OCI-LY1 (cell line): ENCODE results near the gene LETM1.

Source experiments
- H2AFZ ChIP-seq: fragments of 200-600 bp; sonication (generic), shearing (Covaris generic); 2 replicates; pipeline ENCODE4 v1.6.0; 2014; ENCODE audit warnings: antibody characterized with exemption, mild to moderate bottlenecking, low read length
- H3F3A ChIP-seq: fragments of 200-600 bp; sonication (generic), shearing (Covaris generic); 2 replicates; pipeline ENCODE4 v1.6.0; 2014; ENCODE audit warnings: mild to moderate bottlenecking, antibody characterized with exemption, low read length, moderate library complexity; ENCODE audit not compliant: insufficient read depth
- H3K27ac ChIP-seq: fragments of 200-600 bp; sonication (generic); 2 replicates; pipeline ENCODE4 v1.5.1; 2014; ENCODE audit warnings: low read length, mixed run types, mild to moderate bottlenecking, low read depth; ENCODE audit not compliant: poor library complexity, severe bottlenecking
- H3K27me3 ChIP-seq: fragments of 200-600 bp; sonication (generic); 2 replicates; pipeline ENCODE4 v1.6.0; 2014; ENCODE audit warnings: antibody characterized with exemption, mild to moderate bottlenecking, low read length, moderate library complexity; ENCODE audit not compliant: insufficient read depth
- H3K36me3 ChIP-seq: fragments of 200-600 bp; sonication (generic); 2 replicates; pipeline ENCODE4 v1.6.1; 2014; ENCODE audit warnings: mild to moderate bottlenecking, antibody characterized with exemption, low read length, moderate library complexity, mixed read lengths; ENCODE audit not compliant: insufficient read depth
- H3K4me1 ChIP-seq: fragments of 200-600 bp; sonication (generic); 2 replicates; pipeline ENCODE4 v1.5.1; 2014; ENCODE audit warnings: mild to moderate bottlenecking, low read length, moderate library complexity; ENCODE audit not compliant: insufficient read depth, severe bottlenecking
- H3K4me2 ChIP-seq: fragments of 200-600 bp; sonication (generic), shearing (Covaris generic); 2 replicates; pipeline ENCODE4 v1.6.1; 2014; ENCODE audit warnings: low read length
- H3K4me3 ChIP-seq: fragments of 200-600 bp; sonication (generic); 2 replicates; pipeline ENCODE4 v1.5.1; 2014; ENCODE audit warnings: low read length, low read depth, mild to moderate bottlenecking, mixed read lengths; ENCODE audit not compliant: poor library complexity, severe bottlenecking
- H3K79me2 ChIP-seq: fragments of 200-600 bp; shearing (Covaris generic); 2 replicates; pipeline ENCODE4 v1.6.1; 2016; ENCODE audit warnings: mixed run types, low read length, mixed read lengths; ENCODE audit not compliant: insufficient read depth
- H3K9ac ChIP-seq: fragments of 200-600 bp; sonication (generic), shearing (Covaris generic); 2 replicates; pipeline ENCODE4 v1.6.1; 2014; ENCODE audit warnings: mild to moderate bottlenecking, low read length, mixed read lengths
- H3K9me2 ChIP-seq: fragments of 200-600 bp; sonication (generic), shearing (Covaris generic); 2 replicates; pipeline ENCODE4 v1.6.1; 2014; ENCODE audit warnings: low read depth, mild to moderate bottlenecking, low read length, mixed read lengths
- H3K9me3 ChIP-seq: fragments of 200-600 bp; shearing (Covaris generic); 2 replicates; pipeline ENCODE4 v1.6.1; 2014; ENCODE audit warnings: low read length, mixed read lengths
- H4K20me1 ChIP-seq: fragments of 200-600 bp; sonication (generic), shearing (Covaris generic); 2 replicates; pipeline ENCODE4 v1.6.0; 2016; ENCODE audit warnings: mild to moderate bottlenecking, low read length; ENCODE audit not compliant: insufficient read depth
- CTCF ChIP-seq: fragments of 200-600 bp; sonication (generic), shearing (Covaris generic); IDR thresholded peaks from 2 replicates; pipeline ENCODE4 v1.5.1; 2017; ENCODE audit warnings: mild to moderate bottlenecking, antibody characterized with exemption, low read length, moderate library complexity, mixed read lengths
- EZH2 ChIP-seq: fragments of 200-600 bp; sonication (generic), shearing (Covaris generic); IDR thresholded peaks from 2 replicates; pipeline ENCODE4 v1.8.0; 2017; ENCODE audit warnings: borderline replicate concordance, mixed run types, mild to moderate bottlenecking, antibody characterized with exemption, low read length, moderate library complexity, mixed read lengths

The LETM1 gene

GRCh38 chr4:1788254-1788973 lies 67.5 kb downstream of the LETM1 start:
- Histone ChIP-seq H2AFZ (no peak overlapping the region), H3F3A (no peaks in the 10 kb centered on the region), H3K27ac (no peak overlapping the region), H3K4me3 (no peak overlapping the region), H3K36me3 (no peaks in the 10 kb centered on the region), H3K4me2 (no peak overlapping the region), H3K4me1 (no peaks in the 10 kb centered on the region), H3K27me3 (no peaks in the 10 kb centered on the region), H3K9ac (no peak overlapping the region), H3K9me2 (no peaks in the 10 kb centered on the region), H4K20me1 (no peaks in the 10 kb centered on the region), H3K9me3 (no peaks in the 10 kb centered on the region), H3K79me2 (no peaks in the 10 kb centered on the region)
- TF ChIP-seq CTCF (no peak), EZH2 (no peak)

GRCh38 chr4:1787411-1788077 lies 68.4 kb downstream of the LETM1 start:
- Histone ChIP-seq H2AFZ (no peak overlapping the region), H3K4me3 (no peak overlapping the region), H3K79me2 (no peaks in the 10 kb centered on the region), H3K4me1 (no peaks in the 10 kb centered on the region), H3K9me2 (no peaks in the 10 kb centered on the region), H3F3A (no peaks in the 10 kb centered on the region), H3K9me3 (no peaks in the 10 kb centered on the region), H3K4me2 (no peak overlapping the region), H3K27me3 (no peaks in the 10 kb centered on the region), H3K9ac (no peak overlapping the region), H3K36me3 (no peaks in the 10 kb centered on the region), H3K27ac (no peak overlapping the region), H4K20me1 (no peaks in the 10 kb centered on the region)
- TF ChIP-seq EZH2 (no peak), CTCF (no peak)

- no peaks in the 10 kb centered on the region for H4K20me1 ChIP-seq
- no peak overlapping the region for H3K9ac ChIP-seq
- no peaks in the 10 kb centered on the region for H3K9me3 ChIP-seq
- no peak overlapping the region for H3K4me3 ChIP-seq
- no peak overlapping the region for H3K4me2 ChIP-seq
- H3K27ac ChIP-seq: no peak overlapping the region
- H3F3A ChIP-seq: no peaks in the 10 kb centered on the region
- no peaks in the 10 kb centered on the region for H3K36me3 ChIP-seq
- TF ChIP-seq EZH2: no peak
- TF ChIP-seq CTCF: no peak
- H3K27me3 ChIP-seq: no peaks in the 10 kb centered on the region
- H3K79me2 ChIP-seq: no peaks in the 10 kb centered on the region
- no peaks in the 10 kb centered on the region for H3K9me2 ChIP-seq
- H2AFZ ChIP-seq: no peak overlapping the region
- no peaks in the 10 kb centered on the region for H3K4me1 ChIP-seq
Observed at GRCh38 chr4:1786544-1787362, 69.2 kb downstream of the LETM1 start.
